ENCODE measurements around the gene OR52K1. TPM values are rescaled to one million over a fixed set of nuclear protein-coding genes. Genes with fewer than 3 reads are reported as not detected.

Gene OR52K1
- total RNA-seq (2022; extraction: Qiagen RNA extraction), result not detected in 5 replicates

GRCh38 chr11:4482445-4482844 lies at the start of gene OR52K1:
TSS of gene OR52K1 (plus strand) at chr11:4482646. CDS start at chr11:4488901, 6,255 bp downstream.

GRCh38 chr11:4448995-4449394 lies 33.5 kb upstream of the OR52K1 start, which contains the start of gene OR52K2:
TSS of gene OR52K2 (plus strand) at chr11:4449295. CDS start at chr11:4449340, 45 bp downstream.

Other genes with a start within 250 kb of the OR52K1 start
- not detected in 5 replicates for gene OR52B4, start 114.3 kb upstream of the OR52K1 start, total RNA-seq (2022; extraction: Qiagen RNA extraction)
- gene TRIM21, start 88.9 kb upstream of the OR52K1 start, total RNA-seq (2022; extraction: Qiagen RNA extraction), result 21.1 to 22.7 TPM (median 22.6 TPM) in 5 replicates
- not detected in 5 replicates for gene OR52K2, start 33.4 kb upstream of the OR52K1 start, total RNA-seq (2022; extraction: Qiagen RNA extraction)
- gene OR52M1, start 62.5 kb downstream of the OR52K1 start, total RNA-seq (2022; extraction: Qiagen RNA extraction), result not detected in 5 replicates
- not detected in 5 replicates for gene OR52I2, start 99.1 kb downstream of the OR52K1 start, total RNA-seq (2022; extraction: Qiagen RNA extraction)
- not detected in 5 replicates for gene OR52I1, start 111.4 kb downstream of the OR52K1 start, total RNA-seq (2022; extraction: Qiagen RNA extraction)
- 7.1 to 13.2 TPM (median 9.3 TPM) in 5 replicates for gene TRIM68, start 125.6 kb downstream of the OR52K1 start, total RNA-seq (2022; extraction: Qiagen RNA extraction)
- not detected in 5 replicates for gene OR51D1, start 154.8 kb downstream of the OR52K1 start, total RNA-seq (2022; extraction: Qiagen RNA extraction)
- not detected in 5 replicates for gene OR51E1, start 161.3 kb downstream of the OR52K1 start, total RNA-seq (2022; extraction: Qiagen RNA extraction)
- gene OR51E2, start 215.2 kb downstream of the OR52K1 start, total RNA-seq (2022; extraction: Qiagen RNA extraction), result not detected in 5 replicates
- not detected in 5 replicates for gene MMP26, start 222.1 kb downstream of the OR52K1 start, total RNA-seq (2022; extraction: Qiagen RNA extraction)

All from A549 treated with Hydrocortisone at 1 μM for 4 hours (cell line).